Stimulated activated CD4-positive, alpha-beta T cell treated with anti-CD3 and anti-CD28 coated beads, Interleukin-1b, Interleukin-23, amount 100 ng/mL, for 48 hours (primary cell): ENCODE measurements around the gene MRPL33.

Experiments used
- DNase-seq: peaks from one replicate; pipeline ENCODE4 v3.0.0-alpha.2; 2020

The MRPL33 gene

DNA sequence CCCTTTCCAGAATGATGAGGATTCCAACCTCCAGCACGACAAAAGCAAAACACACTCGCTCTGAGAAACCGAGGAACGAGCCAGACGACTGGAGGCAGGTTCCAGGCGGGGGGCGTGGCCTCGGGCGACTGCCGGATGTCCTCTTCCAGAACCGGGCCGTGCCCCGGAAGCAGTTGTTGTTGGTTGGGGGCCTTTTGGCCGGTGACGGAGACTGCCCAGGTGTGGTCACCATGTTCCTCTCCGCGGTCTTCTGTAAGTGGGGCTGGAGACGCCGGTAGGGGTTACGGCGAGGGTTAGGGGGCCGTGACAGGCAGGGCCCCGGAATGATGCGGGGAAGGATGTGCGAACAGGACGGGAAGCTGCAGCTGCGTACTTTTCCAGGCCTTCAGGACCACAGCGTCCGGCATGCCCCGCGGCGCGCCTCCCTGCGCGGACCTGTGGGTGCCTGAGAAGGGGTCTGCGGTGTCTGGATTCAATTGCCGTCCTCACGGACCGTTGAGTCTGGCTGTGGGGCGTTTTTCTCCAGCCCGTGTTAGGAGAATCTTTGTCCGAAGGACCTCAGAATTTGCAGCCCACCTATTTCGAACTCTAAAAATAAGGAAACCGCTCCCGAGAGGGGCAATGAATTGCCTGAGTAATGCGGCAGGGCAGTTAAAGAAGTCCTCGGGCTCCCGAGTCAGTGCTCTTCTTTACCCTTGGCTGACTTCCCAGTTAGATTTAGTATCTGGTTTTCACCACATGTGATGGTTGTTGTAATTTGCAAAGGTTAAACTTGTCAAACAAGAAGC, at the start of gene MRPL33:
MRPL33 (plus strand) TSS at position 172 of the 788 bp plus-strand sequence; CDS start at position 231, 59 bp downstream.
- peak; percentile 92 for DNase-seq

GRCh38 chr2:27721884-27722485, 49.5 kb upstream of the MRPL33 start:
- no peak for DNase-seq

GRCh38 chr2:27723372-27724144, 48.0 kb upstream of the MRPL33 start:
- DNase-seq, result no peak

DNA sequence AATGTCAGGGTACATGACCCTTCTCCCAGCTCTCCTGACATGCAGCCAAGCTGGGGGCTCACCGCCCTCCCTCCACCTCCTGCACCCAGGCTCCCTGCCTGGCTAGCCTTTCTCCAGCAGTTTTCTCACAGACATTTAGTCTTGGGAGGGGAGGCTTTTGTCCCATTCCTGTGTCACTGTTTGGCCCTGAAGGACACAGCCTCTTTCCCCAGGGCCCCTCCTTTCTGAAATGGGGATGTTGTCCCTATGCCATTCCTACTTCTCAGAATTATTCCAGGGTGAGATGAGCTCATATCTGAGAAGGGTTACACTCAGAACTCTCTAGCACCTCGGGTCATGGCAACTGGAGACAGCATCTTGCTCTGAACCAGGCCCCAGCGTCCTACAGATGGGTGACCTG, 47.3 kb upstream of the MRPL33 start:
- DNase-seq, result no peak

- no peak for DNase-seq
Observed at GRCh38 chr2:27724905-27725701, 46.4 kb upstream of the MRPL33 start.

DNA sequence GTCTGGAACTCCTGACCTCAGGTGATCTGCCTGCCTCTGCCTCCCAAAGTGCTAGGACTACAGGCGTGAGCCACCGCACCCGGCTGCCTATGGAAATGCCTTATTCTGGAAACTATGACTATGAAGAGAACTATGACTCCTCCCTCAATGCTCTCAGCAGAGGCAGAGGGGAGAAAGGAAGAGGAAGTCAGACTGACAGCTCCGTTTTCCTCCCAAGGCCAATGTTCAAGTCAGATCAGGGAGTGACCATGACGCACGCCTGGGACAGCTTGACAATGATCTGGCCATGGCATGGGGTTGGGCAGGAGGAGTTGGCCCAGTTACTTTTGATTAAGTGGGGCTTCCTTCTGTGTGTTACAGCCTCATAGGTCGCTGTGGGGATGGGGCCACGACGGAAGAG, 44.3 kb upstream of the MRPL33 start:
- DNase-seq, result no peak

DNA sequence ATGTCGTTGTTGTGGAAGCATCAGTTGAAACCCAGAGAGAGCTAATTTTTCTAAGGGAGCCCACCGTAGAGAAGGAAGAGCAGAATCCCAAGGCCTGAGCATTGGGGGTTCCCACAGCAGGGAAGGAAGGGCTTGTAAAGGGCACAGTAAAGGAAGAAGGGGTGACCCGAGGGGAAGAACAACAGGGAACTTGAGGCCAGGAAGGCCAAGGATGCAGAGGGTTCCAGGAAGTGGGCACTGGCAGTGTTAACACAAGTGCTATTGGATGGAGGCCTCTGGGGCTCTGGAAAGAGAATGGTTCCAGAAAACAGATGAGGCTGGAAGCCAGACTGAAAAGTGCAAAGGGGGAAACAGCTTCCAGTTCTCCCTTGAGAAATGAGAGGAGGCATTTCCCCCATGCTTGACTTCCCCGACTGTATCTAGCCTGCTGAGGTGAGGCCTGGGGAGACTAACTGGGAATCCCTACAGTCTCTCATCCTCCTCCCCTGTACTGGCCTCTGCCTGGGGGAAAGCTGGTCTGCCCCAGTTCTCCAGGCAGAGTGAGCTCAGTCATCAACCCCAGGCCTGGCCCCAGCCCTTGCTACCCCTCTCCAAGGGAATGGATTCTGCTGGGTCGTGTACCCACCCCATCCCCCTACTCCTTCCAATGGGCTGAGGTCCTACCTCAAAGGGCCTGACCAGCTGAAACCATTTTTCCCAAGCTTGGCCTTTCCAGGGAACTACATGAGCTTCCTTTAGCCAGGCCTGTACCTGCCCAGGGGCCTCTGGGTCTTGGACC, 43.2 kb upstream of the MRPL33 start:
- no peak for DNase-seq

GRCh38 chr2:27729198-27729597, 42.3 kb upstream of the MRPL33 start:
- DNase-seq, result no peak

GRCh38 chr2:27729614-27730013, 41.9 kb upstream of the MRPL33 start:
- DNase-seq, result no peak

DNA sequence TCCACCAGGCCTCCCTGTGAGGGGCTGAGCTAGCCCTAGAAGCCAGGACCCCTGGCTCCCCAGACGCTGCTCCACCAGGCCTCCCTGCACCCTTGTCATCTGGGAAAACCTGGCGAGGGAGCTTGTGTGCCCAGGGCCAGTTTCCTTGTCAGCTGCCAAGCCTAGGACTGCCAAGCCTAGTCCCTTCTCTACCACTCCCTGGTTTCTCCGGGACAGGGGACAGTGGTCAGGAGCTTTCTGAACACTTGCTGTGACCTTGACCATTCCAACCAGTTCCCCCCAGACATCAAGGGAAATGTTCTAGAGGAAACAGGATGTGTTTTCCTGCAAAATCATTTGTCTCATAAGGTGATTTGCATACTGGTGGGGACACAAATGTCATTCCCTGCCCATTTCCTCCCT, 41.3 kb upstream of the MRPL33 start:
- DNase-seq, result no peak

DNA sequence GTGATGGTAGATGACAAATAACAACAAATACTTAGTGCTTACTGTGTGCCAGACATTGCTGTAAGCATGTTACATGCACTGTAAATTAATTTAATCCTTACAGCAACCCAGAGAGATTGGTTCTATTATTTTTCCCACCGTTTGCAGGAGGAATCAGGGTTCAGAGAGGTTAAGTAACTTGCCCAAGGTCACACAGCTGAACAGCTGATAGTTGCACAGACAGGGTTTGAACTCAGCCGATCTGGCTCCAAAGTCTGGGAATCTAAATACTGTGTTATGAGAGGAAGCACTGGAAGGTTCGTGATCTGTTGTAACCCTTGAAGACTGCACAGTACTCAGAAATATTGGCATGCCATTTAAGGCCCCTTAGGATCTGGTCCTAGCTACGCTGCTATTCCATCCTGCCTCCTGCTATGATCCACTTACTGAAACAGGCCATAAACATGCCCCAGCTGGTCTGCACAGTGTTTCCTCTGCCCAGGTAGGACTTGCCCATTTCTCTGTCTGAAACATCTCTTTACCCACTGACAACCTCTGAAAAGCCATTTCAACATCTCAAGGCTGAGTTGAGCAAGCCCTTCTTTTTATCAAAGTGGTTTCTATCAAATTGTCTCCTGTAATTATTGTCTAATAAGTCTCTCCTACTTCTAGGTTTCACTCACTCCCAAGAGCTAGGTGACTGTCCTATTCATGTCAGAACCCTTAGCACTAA, 40.4 kb upstream of the MRPL33 start:
- DNase-seq, result no peak

DNA sequence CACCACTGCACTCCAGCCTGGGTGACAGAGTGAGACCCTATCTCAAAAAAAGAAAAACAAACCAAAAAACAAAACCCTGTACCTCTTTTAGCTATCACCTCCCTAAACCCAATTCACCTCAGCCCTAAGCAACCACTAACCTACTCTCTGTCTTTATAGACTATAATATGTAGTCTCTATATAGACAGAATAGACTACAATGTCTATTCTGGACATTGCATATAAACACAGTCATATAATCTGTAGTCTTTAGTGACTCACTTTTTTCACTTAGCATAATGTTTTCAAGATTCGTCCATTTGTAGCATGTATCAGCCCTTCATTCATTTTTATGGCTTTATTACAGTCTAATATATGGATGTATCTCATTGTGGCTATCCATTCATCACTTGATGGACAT, 37.2 kb upstream of the MRPL33 start:
- no peak for DNase-seq

DNA sequence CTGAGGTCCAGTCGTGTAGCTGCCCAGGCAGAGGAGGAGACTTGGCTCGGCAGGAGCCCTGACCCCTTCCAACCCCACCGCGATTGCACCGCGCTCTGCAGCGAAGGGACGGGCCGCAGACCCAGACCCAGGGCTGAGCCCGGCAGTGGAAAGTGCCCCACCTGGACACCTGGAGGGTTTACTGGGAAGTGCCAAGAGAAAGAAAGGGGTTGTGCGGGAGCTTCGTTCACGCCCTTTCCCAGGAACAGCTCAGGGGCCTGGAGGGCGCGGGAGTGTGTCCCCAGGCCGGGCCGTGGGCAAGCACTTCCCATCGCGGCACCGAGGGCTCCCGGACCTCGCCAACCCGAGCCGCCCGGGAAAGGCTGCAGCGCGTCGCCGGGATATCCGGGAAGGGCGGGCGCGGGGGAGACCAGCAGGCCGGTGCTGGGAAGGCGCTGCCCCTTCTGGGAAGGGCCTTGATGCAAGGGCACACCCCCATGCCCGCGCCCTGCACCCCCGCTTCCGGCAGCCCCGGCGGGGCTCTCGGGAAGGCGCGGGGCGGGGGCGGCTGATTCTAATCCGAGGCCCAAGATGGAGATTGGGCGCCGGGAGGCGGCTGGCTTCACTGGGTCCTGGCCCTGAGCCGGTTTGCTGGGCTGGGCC, 36.1 kb upstream of the MRPL33 start:
- DNase-seq, result peak; percentile 69

DNA sequence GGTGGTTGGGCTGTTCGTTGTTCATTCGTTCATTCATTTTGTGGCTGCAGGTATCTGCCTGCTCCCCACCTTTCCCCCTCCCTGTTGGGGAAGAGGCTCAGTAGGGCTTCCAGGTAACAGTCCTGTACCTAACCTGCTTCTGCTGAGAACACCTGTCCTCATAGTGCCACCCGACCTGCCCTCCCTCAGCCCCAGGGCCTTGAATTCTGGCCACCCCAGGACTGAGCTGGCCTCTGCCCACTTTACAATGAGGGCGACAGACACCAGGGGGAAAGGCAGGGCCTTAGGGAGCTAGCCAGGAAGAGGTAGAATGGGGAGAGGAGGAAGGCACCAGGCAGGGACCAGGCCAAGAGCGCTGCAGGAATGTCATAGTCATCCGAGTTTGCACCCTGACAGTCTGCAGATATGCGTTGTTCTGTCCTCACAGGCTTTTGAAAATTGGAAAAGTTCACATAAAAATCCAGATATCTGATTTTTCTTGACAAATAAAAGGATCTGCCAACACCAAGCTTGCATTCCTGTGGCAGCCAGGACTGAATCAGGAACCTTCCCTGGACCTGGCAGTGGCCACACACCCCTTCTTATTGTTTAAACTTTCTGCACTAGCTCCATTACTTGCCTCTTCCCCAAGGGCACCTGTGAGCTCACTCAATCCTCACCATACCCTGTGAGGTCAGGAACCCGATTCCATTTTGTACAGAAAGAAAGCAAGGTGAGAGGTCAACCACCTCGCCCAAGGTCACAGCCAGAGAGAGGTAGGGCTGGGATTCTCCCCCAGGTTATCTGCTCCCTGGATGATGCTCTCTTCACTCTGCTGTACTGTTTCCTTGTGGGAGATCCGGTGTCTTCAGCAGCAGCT, 35.3 kb upstream of the MRPL33 start:
- no peak for DNase-seq

DNA sequence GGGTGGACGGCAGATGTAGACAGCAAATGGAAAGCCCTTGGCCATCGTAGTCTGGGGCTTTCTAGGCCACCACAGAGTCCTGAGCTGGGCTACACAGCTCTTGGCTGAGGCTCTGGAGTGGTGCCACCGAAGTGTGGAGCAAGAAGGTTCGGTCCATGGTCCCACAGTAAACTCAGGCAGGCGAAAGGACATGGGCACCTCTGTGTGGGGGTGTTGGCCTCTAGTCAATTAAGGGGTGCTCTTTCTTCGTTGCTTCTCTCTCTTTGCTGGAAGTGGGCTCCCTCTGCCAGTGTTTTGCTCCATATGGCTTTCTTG, 34.7 kb upstream of the MRPL33 start:
- DNase-seq, result no peak

GRCh38 chr2:27737676-27738348, 33.7 kb upstream of the MRPL33 start:
- DNase-seq, result no peak

GRCh38 chr2:27738349-27739057, 33.0 kb upstream of the MRPL33 start:
- no peak for DNase-seq

DNA sequence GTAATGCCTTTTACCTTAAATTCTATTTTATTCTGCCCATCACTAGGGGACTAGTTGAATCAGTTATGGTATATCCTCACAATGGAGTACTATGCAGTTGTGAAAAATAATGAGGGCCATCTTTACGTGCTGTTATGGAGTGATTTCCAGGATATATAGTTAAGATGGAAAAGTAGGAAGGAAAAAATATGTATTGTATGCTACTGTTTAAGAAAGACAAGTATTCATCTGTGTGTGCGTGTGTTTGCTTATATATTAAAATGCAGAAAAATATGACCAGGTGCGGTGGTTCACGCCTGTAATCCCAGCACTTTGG, 32.5 kb upstream of the MRPL33 start:
- DNase-seq, result no peak

GRCh38 chr2:27741673-27742072, 29.8 kb upstream of the MRPL33 start:
- no peak for DNase-seq
